GM21786 (cell line): ENCODE results near the gene AIP.

Source experiments
- ATAC-seq: cut with Tn5 transposase; IDR thresholded peaks from one replicate; pipeline ENCODE4 v1.9.1; 2021; ENCODE audit not compliant: unreplicated experiment

AIP gene

GRCh38 chr11:67525275-67525976 is 42.6 kb downstream of the AIP start:
- no peak for ATAC-seq

GRCh38 chr11:67528376-67528775 is 45.5 kb downstream of the AIP start:
- no peak for ATAC-seq

GRCh38 chr11:67530282-67530592 is 47.4 kb downstream of the AIP start:
- no peak for ATAC-seq

DNA sequence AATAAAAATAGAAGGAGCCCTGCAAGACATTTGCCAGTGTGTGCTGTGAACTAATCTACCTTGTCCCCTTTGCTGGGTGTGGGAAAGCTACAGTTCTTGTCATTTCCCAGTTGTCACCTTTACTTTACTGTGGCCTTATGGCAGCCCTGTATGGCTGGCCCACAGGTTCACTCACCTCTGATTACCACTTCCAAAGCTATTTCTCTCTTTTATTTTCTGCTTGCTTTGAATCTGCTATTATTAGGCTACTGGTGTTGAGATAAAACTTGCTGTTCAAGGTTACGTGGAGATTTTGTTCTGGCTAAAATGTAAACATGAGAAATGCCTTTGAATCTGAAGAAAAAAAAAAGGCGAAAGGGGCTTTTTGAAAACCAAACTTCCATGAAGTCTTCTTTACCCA is 50.1 kb downstream of the AIP start:
- no peak for ATAC-seq

GRCh38 chr11:67534070-67534679 is 51.3 kb downstream of the AIP start:
- no peak for ATAC-seq

DNA sequence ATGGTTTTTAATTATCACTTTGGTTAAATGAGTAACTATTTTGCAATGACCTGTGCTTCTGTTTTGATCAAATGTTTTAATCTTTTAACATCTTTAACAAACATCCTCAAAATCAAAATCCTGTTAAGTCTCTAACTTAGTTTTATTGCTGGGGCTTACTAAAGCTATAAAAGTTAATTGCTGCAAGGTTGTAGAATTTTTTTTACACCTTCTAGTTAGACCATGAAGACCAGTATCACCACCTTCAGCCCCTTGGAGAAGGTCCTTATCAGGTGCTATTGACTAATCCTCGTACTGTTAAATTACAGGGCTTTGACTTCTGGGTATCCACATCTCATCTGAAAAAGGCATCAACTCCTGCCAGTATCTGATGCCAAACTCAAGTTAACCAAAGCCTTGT is 52.7 kb downstream of the AIP start:
- ATAC-seq = no peak

GRCh38 chr11:67538306-67538705 is 55.5 kb downstream of the AIP start:
- no peak for ATAC-seq

- no peak for ATAC-seq
These were observed 56.1 kb downstream of the AIP start for GRCh38 chr11:67538823-67539505.

DNA sequence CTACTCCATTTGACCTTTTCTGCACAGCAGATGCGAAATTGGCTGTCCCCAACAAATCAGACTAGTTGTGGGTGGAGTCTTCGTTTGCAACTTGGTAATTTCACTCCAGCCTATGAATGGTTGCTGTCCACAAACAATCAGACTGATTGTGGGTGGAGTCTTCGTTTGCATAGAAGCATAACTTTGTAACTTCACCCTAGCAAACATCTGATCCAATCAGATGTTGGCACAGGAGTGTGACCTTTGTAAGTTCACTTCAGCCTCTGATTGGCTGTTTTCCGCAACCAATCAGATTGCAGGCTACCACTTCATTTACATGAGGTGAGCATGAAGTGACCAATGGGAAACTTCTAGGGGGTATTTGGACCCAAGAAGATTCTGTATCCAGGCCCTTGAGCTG is 56.7 kb downstream of the AIP start:
- no peak for ATAC-seq
